Gastroesophageal sphincter (tissue), 3 donors: ENCODE results near the gene ADAMTSL3.

Experiments used
- CTCF ChIP-seq, 4 experiments: fragments of 200-600 bp in 2 of 4; fragments of 450-650 bp in 2 of 4; sonication (generic) in 1 of 4; IDR thresholded peaks; one replicate each; pipeline ENCODE4 v1.5.1; 2017 to 2019; ENCODE audit warnings: antibody characterized with exemption in 4 of 4, mild to moderate bottlenecking in 2 of 4, moderate library complexity in 2 of 4
- EP300 ChIP-seq: sonication (generic); formaldehyde crosslinking; IDR thresholded peaks from one replicate; pipeline ENCODE4 v1.6.1; 2017; ENCODE audit warnings: antibody characterized with exemption, mild to moderate bottlenecking
- POLR2A ChIP-seq, 2 donors: fragments of 450-650 bp; IDR thresholded peaks; one replicate each; pipeline ENCODE4 v1.6.1; 2017; ENCODE audit warnings: antibody characterized with exemption in 2 of 2, mild to moderate bottlenecking in 2 of 2, moderate library complexity in 1 of 2
- POLR2AphosphoS5 ChIP-seq: sonication (generic); formaldehyde crosslinking; IDR thresholded peaks from one replicate; pipeline ENCODE4 v1.6.1; 2017; ENCODE audit warnings: antibody characterized with exemption

DNA sequence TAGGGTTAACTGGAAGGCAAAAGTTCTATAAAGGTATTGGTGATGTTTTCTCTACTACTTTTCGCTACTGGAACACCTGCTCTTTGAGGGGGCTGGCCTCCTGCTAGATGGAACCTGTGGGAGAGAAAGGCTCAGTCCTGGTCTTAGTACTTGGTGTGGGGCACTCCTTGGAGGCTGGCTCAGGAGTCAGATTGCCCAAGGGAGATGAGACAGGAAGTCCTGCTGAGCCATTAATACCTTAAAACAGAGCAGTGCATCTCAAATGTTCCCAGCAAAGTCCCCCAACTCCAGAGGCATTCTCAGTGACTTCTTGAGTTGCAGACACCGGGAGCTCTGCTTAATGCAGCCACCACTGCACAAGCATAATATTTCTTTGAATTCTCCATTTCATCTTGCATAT, 3.1 kb upstream of the ADAMTSL3 start:
- TF ChIP-seq CTCF (IDR thresholded peaks at IDR 0.05): no peak
- no peak for TF ChIP-seq POLR2A (IDR thresholded peaks at IDR 0.05)
- no peak for TF ChIP-seq POLR2AphosphoS5
- TF ChIP-seq EP300: no peak
